Lung (tissue), 12 donors: ENCODE data around the gene CPED1. TPM values are rescaled to one million over a fixed set of nuclear protein-coding genes. Genes with fewer than 3 reads are reported as not detected.
"Not testable (repeated sequence)": the region's sequence is repeated elsewhere in the genome, so short reads cannot be mapped to it uniquely, and the experiment has no call there.

Experiments
- ATAC-seq: fragments of 200-7000 bp; cut with Tn5 transposase; one replicate; pipeline ENCODE4 v1.9.1; 2020; ENCODE audit warnings: moderate number of reproducible peaks; ENCODE audit not compliant: insufficient read depth, low FRiP score
- DNase-seq, 3 donors: peaks; one replicate each; pipeline ENCODE4 v3.0.0-alpha.2; 2013 to 2017
- H3K27ac ChIP-seq, 2 donors: one replicate each; pipeline ENCODE4 v1.5.1; 2013; ENCODE audit warnings: mild to moderate bottlenecking in 2 of 2, moderate library complexity in 2 of 2, control low read depth in 1 of 2, inconsistent platforms in 1 of 2, low read depth in 1 of 2, low read length in 1 of 2
- H3K27me3 ChIP-seq, 3 donors: one replicate each; pipeline ENCODE4 v1.5.1; 2013; ENCODE audit warnings: low read length in 2 of 3; ENCODE audit not compliant: control insufficient read depth in 3 of 3, insufficient read depth in 3 of 3
- H3K36me3 ChIP-seq, 4 donors: one replicate each; pipeline ENCODE4 v1.5.1; 2013; ENCODE audit warnings: low read length in 4 of 4, mild to moderate bottlenecking in 1 of 4, moderate library complexity in 1 of 4; ENCODE audit not compliant: control insufficient read depth in 4 of 4, insufficient read depth in 4 of 4
- H3K4me1 ChIP-seq, 5 donors: one replicate each; pipeline ENCODE4 v1.5.1; 2013; ENCODE audit warnings: low read length in 5 of 5, mild to moderate bottlenecking in 2 of 5, moderate library complexity in 1 of 5; ENCODE audit not compliant: control insufficient read depth in 5 of 5, insufficient read depth in 5 of 5
- H3K4me3 ChIP-seq: one replicate; pipeline ENCODE4 v1.5.1; 2013; ENCODE audit warnings: mild to moderate bottlenecking, control low read depth, moderate library complexity
- H3K9ac ChIP-seq, 2 donors: one replicate each; pipeline ENCODE4 v1.5.1; 2013; ENCODE audit warnings: low read length in 2 of 2, control low read depth in 1 of 2; ENCODE audit not compliant: insufficient read depth in 1 of 2
- H3K9me3 ChIP-seq, 4 donors: one replicate each; pipeline ENCODE4 v1.5.1; 2013; ENCODE audit warnings: low read length in 3 of 4, mild to moderate bottlenecking in 1 of 4, moderate library complexity in 1 of 4; ENCODE audit not compliant: control insufficient read depth in 4 of 4, insufficient read depth in 3 of 4
- CTCF ChIP-seq: IDR thresholded peaks from 2 replicates; pipeline ENCODE4 v1.5.1; 2012; ENCODE audit warnings: mild to moderate bottlenecking; ENCODE audit errors: control extremely low read depth, extremely low read depth
- WGBS, 2 donors: extraction: QIAGEN DNeasy Blood & Tissue Kit; methylation state at CpG; one replicate each; pipeline ENCODE4 v1.1.7; 2013; 5-methylcytosine and 5-hydroxymethylcytosine counted together
- polyA plus RNA-seq, 2 donors: library from polyadenylated mRNA; stranded (reverse); fragments of 200-250 nt; gene quantifications; one replicate each; pipeline ENCODE4 v1.2.1, GENCODE V29; 2013
- total RNA-seq, 2 donors: library from RNA; depleted of rRNA in 1 of 2; stranded (reverse); fragments of >200 nt in 1 of 2; gene quantifications; one replicate each; pipeline ENCODE4 v1.2.1, GENCODE V29; 2014 to 2021
- donor health status: control.
- donor health status: control.
- donor health status: Bipolar disorder and iron deficiency.
- donor health status: healthy.
- donor health status: DM: yes; HTN: yes; CAD: no.

Gene CPED1
- total and polyA plus RNA-seq, 4 donors = 1.8 to 32.3 (median 7.4) TPM

GRCh38 chr7:121116396-121116795 is 127.9 kb downstream of the CPED1 start:
- Histone ChIP-seq H3K4me1 (no peaks in the 10 kb centered on the region), H3K9ac (no peak overlapping the region), H3K27me3 (no peaks in the 10 kb centered on the region), H3K9me3 (no peaks in the 10 kb centered on the region), H3K36me3 (peaks cover 0 to 2% (median 1%) of the 10 kb centered on the region in 4 donors), H3K4me3 (no peak overlapping the region), H3K27ac (no peak overlapping the region)
- 92 to 97% methylated on average over 1 of the region's 1 CpG for WGBS, 2 donors
- no peak for TF ChIP-seq CTCF
- DNase-seq (no peak), ATAC-seq (no peak)

GRCh38 chr7:121119047-121119446 is 130.5 kb downstream of the CPED1 start:
- WGBS, 2 donors = 96 to 98% methylated on average over 9 of the region's 9 CpGs
- no peak for TF ChIP-seq CTCF
- no peak for DNase-seq

GRCh38 chr7:121123032-121123431 is 134.5 kb downstream of the CPED1 start:
- WGBS, 2 donors = 73 to 78% methylated on average over 2 of the region's 2 CpGs
- Histone ChIP-seq H3K27ac (no peak overlapping the region), H3K27me3 (no peaks in the 10 kb centered on the region), H3K9me3 (no peaks in the 10 kb centered on the region), H3K4me3 (no peak overlapping the region), H3K4me1 (no peaks in the 10 kb centered on the region), H3K36me3 (peaks cover 0 to 7% (median 0%) of the 10 kb centered on the region in 4 donors), H3K9ac (no peak overlapping the region)
- DNase-seq (peak in 2 of 3 donors; percentile 12 to 13), ATAC-seq (no peak)
- TF ChIP-seq CTCF = no peak

More at GRCh38 chr7:121119047-121119446, 130.5 kb downstream of the CPED1 start:
- H3K9ac ChIP-seq = no peak overlapping the region
- H3K4me1 ChIP-seq = no peaks in the 10 kb centered on the region
- peaks cover 0 to 2% (median 0%) of the 10 kb centered on the region in 4 donors for H3K36me3 ChIP-seq
- no peak overlapping the region for H3K27ac ChIP-seq
- H3K4me3 ChIP-seq = no peak overlapping the region
- H3K9me3 ChIP-seq = no peaks in the 10 kb centered on the region
- ATAC-seq = no peak
- no peaks in the 10 kb centered on the region for H3K27me3 ChIP-seq

- not testable (repeated sequence) for H3K9ac ChIP-seq, H3K36me3 ChIP-seq, ATAC-seq, H3K27ac ChIP-seq, DNase-seq, H3K9me3 ChIP-seq, H3K4me1 ChIP-seq, H3K4me3 ChIP-seq, H3K27me3 ChIP-seq
- WGBS, 2 donors = 71 to 82% methylated on average over 1 of the region's 1 CpG
Measured at GRCh38 chr7:121125454-121125853, 136.9 kb downstream of the CPED1 start.
